GM12878 (cell line): ENCODE measurements around the gene PRR35.

Source experiments
- CEBPB ChIP-seq, 2 experiments: fragments of 150-350 bp in 1 of 2; IDR thresholded peaks; 2 replicates each; pipeline ENCODE4 v1.6.1; 2012 to 2014; ENCODE audit warnings: low read depth in 2 of 2, low read length in 2 of 2, borderline replicate concordance in 1 of 2, inconsistent platforms in 1 of 2
- CHD2 ChIP-seq: IDR thresholded peaks from 2 replicates; pipeline ENCODE4 v1.6.1; 2011; ENCODE audit warnings: low read depth, low read length, improper control_type of control experiment, borderline replicate concordance
- MYC ChIP-seq: IDR thresholded peaks from 2 replicates; pipeline ENCODE4 v1.6.1; 2011; ENCODE audit warnings: mild to moderate bottlenecking, low read length, moderate library complexity, inconsistent platforms; ENCODE audit not compliant: insufficient read depth, insufficient replicate concordance, insufficient read length, severe bottlenecking
- TF ChIP-seq, protein P1 (sequence below), 3 experiments: IDR thresholded peaks in 2 of 3; conservative IDR thresholded peaks in 1 of 3; 2 replicates each; pipeline ENCODE4 v1.5.1; 2011; ENCODE audit warnings: low read depth in 3 of 3, low read length in 3 of 3, mild to moderate bottlenecking in 3 of 3, control low read depth in 2 of 3, moderate library complexity in 2 of 3, inconsistent platforms in 1 of 3, mixed read lengths in 1 of 3; ENCODE audit not compliant: control insufficient read depth in 2 of 3, insufficient read depth in 1 of 3; ENCODE audit errors: extremely low read depth in 1 of 3

DNA sequence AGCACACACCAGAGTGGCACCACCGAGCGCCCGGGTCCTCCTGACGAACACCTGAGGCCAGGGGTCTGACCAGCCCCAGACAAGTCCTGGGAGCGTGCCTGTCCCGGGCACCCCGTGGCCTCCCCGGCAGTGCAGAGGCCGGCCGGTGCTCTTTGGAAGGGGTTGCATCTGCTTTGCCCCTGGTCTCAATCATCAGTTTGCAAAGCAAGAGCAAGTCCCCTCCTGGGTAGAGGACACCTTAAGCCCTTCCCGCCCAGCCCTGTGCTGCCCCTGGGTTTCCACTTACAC, 44.3 kb upstream of the PRR35 start:
- TF ChIP-seq, protein P1, sequence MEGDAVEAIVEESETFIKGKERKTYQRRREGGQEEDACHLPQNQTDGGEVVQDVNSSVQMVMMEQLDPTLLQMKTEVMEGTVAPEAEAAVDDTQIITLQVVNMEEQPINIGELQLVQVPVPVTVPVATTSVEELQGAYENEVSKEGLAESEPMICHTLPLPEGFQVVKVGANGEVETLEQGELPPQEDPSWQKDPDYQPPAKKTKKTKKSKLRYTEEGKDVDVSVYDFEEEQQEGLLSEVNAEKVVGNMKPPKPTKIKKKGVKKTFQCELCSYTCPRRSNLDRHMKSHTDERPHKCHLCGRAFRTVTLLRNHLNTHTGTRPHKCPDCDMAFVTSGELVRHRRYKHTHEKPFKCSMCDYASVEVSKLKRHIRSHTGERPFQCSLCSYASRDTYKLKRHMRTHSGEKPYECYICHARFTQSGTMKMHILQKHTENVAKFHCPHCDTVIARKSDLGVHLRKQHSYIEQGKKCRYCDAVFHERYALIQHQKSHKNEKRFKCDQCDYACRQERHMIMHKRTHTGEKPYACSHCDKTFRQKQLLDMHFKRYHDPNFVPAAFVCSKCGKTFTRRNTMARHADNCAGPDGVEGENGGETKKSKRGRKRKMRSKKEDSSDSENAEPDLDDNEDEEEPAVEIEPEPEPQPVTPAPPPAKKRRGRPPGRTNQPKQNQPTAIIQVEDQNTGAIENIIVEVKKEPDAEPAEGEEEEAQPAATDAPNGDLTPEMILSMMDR (IDR thresholded peaks at IDR 0.05 in 2 of 3, conservative IDR thresholded peaks at IDR 0.05 in 1 of 3; ENCODE audit: control insufficient read depth in 2 of 3, extremely low read depth in 1 of 3, insufficient read depth in 1 of 3, low read depth in 3 of 3, low read length in 3 of 3), result no peak
- TF ChIP-seq CHD2, result no peak
- TF ChIP-seq MYC, result no peak
- TF ChIP-seq CEBPB (IDR thresholded peaks at IDR 0.05; ENCODE audit: borderline replicate concordance in 1 of 2, low read depth in 2 of 2, low read length in 2 of 2), result no peak
